Activated effector memory CD4-positive, alpha-beta T cell treated with Interleukin-2 at 50 U/mL for 16 hours (primary cell): ENCODE measurements around the gene DNAH1.

Experiments used
- DNase-seq: peaks from one replicate; pipeline ENCODE4 v3.0.0-alpha.2; 2020

DNAH1 gene

DNA sequence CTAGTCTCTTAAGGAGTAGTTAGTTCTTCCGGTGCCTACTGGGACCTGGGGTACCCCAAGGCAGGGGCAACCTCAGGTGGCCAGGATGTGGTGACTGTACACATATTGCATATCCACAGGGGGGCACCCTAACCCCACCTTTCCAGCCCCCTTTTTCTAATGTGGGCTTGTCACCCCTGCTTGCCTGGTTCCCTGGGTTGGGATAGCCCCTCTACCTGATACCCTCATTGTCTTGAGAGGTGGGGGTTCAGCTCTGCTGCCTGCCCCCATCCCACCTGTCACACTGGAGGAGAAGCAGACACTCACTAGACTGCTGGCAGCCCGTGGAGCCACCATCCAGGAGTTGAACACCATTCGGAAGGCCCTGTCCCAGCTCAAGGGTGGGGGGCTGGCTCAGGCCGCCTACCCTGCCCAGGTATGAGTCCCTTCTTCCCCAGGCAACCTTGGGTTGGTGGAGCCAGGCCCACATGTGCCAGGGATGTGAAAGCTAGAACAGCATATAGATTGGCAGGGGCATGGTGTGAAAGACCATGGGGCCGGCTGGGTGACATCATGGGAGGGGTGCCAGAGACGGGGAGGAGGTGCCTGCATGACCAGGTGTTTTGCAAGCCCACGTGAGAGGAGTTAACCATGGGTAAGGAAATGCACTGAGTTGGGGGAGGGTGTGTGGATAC is 24.5 kb upstream of the DNAH1 start:
- DNase-seq: no peak

DNA sequence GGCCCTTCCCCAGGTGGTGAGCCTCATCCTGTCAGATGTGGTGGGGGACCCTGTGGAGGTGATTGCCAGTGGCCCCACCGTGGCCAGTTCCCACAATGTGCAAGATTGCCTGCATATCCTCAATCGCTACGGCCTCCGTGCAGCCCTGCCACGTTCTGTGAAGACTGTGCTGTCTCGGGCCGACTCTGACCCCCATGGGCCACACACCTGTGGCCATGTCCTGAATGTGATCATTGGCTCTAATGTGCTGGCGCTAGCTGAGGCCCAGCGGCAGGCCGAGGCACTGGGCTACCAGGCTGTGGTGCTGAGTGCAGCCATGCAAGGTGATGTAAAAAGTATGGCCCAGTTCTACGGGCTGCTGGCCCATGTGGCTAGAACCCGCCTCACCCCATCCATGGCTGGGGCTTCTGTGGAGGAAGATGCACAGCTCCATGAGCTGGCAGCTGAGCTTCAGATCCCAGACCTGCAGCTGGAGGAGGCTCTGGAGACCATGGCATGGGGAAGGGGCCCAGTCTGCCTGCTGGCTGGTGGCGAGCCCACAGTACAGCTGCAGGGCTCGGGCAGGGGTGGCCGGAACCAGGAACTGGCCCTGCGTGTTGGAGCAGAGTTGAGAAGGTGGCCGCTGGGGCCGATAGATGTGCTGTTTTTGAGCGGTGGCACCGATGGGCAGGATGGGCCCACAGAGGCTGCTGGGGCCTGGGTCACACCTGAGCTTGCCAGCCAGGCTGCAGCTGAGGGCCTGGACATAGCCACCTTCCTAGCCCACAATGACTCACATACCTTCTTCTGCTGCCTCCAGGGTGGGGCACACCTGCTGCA is 23.7 kb upstream of the DNAH1 start:
- no peak for DNase-seq

DNA sequence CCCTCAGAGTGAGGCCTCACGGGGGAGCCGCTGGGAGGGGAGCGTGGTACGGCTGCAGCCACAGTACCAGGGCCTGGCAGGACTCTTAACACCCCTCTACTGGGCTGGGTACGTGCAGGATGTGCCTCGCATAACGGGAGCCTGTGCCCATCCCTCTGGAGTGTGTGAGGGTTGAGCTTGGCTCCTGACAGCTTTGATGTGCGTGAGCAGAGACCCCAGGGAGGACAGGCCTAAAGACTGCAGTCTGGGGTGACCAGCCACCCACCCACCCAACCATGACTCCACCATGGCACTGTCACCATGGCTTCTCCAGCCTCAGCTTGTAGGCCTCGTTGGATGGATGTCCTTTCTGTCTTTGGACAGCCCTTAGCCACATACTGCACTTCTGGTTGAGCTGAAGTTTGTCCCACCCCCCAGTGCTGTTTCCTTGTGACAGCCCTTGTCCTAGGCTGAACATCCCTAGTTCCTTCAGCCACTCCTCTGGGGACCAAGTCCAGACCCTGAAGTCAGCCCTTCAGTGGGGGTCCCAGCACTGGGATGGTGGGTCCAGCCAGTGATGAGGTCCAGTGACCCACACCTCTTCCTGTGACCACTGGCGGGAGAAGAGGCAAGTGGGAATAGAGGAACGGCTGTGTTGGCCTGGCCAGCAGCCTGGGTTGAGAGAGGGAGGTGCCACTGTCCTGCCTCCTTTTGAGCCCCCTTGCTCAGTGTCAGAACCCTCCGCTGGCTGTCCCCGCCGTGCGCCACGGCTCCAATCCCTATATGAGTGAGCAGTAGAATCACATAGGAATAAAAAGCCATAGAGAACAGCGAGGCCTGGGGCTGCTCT is 22.4 kb upstream of the DNAH1 start:
- DNase-seq: no peak

DNA sequence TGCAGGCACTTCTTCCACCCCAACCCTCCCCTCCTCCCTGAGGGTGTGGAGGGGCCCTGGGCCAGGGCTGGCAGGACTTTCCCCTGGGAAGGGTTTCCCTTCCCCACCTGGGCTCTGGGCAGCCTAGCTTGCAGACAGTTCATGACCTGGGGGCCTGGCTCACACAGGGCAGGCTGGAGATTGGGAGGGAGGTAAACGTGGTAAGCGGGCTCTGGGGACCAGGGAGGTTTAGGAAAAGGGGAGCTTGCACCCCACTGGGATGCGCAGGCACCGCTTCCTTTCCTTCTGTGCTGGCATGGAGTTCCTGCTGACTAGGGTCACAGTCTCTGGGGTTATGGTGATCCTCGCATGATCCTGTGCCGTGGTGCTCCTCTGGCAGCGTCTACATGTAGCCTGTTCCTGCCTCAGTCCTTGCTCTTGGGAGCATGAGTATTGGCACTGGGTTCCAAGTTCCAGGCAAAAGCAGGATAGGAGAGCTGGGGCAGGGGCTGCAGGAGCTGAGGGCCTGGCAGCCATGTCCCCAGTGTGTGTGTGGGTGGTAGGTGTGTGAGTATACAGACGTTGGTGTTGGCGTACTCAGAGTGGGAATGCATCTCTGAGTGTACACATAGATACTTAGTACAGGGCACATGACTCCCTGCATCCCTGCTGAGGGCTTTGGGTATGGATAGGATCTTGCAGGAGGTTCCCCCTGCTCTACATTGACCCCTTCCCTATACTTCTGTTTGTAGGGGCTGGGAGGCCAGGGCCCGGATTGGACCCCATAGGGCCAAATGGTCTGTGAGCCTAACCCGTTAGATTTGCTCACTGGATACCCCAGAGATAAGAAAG is 21.6 kb upstream of the DNAH1 start:
- no peak for DNase-seq

DNA sequence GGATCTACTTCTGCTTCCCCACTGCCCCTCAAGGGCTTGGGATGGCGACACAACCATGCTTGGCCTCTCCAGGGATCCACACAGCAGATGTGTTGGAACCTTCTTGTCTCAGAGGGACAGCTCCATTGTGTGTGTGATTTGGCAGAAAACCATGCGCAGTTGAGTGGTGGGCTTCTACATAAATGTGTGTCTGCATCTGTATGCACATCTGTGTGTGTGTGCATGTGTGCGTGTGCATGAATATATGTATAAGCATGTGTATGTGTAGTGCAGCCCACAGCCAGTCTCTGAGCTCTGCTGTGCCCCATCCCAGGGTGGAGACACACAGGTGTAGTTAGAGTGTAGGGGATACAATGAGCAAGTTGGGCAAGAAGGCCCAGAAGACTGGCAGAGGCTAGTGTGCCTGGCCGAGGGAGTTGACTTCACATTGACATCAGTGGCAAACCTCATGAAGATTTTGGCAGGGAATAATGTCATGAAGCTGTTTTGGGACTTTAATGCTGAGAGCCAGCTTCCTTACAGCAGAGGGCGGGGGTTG is 20.4 kb upstream of the DNAH1 start:
- no peak for DNase-seq

DNA sequence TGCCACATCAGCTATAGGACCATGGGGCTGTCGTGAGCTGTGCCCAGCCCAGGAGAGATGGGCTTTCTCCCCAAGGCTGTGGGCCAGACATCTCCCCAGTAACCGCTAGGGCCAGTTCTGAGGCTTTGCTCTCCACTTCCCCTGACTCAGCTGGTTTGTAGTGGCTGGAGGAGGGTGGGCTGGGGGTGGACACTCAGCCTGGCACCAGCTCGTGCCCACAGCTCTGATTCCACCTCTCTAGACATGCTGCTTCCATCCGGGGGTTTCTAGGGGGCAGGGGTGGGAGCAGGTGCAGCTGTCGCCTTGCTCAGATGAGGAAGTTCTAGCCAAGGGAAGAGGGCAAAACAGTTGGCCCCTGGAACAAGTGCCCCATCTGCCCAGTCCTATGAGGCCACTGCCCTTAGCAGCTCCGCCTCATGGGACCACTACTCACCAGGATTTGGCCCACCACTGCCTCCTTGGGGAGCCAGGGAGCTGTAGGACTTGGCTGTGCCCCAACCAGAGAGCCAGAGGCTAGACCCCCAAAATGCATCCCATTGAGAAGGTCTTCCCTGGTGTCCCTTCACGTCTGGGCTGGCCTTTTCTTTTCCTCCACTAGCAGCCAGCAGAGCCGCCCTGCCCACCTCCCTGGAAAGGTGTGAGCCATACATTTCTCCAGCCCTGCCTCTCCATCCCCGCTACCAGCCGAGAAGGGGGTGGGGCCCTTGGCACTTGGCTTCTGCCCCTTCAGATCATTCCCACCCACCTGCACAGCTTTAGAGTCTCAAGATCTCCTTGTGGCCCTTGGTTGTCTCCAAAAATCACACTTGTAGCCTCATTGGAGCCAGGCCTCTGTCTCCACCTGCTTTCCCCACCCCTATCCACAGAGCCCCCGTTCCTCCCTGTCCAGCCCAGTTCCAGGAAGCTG is 18.6 kb upstream of the DNAH1 start:
- DNase-seq: no peak

DNA sequence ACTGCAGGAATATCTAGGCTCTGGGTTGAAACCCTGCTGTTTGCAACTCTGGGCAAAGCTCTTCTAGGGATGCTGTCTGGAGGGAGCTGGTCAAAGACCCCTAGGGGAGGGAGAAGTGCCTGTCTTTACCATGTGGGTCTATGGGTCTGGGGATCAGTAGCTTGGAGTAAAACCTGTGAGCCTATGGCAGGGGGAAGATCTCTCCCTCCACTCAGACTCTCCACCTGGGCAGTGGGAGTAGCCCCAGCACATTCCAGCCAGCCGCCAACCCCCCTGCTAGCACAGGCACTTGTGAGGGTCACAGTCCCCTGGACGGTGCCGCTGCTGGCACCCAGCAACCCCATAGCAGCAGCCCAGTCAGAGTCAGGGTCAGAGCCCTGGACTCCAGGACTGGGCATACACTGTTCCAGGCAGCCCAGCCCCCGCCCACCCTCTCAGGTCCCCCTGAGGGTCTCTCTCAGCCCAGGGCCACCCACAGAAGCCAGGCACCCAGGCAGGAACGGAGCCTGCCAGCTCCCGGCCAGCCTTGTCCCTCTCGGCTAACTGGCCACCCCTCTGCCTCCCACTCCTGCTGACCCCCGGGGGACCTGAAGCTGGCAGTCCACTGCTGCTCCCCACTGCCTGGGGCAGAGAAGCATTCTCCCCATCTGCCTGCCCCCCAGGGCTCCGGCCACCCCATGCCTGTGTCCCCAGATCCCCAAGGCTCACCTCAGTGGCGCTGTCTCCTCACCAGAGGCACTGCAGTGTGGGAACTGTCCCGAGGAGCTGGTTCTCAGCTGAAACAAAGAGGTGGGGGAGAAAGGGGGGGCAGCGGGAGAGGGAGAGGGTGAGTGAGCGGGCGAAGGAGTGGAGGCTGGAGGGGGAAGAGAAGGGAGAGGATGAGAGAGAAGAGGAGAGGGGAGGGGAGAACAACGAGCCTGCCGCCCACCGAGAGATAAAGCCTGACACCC is 17.7 kb upstream of the DNAH1 start:
- DNase-seq: no peak

DNA sequence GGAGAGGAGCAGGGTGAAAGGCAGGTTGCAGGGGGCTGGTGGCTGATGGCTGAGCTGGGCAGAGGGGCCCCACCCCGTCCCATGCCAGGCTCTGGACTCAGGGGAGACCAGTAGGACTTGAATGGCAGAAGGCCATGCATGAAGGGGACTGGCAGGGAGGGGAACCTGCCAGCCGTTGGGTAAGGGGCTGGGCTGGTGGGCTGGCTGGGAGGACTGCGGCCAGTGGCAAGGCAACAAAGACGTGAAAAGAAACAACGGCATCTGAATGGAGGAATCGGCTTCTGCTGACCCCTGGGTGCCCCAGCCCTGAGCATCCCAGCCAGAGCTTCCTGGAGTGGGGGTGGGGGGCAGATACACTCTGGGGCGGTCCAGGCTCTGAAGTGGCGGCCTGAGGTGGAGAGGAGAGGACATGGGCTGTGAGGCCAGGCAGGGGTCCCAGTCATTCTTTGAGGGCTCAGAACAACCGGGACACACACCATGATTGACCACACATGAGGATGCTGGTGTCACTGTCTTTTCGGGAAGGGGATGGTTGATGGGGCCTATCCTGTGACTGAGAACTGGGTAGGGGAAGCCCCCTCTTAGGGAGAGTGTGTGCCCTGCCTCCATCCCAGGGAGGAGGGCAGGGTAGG is 16.8 kb upstream of the DNAH1 start:
- no peak for DNase-seq

DNA sequence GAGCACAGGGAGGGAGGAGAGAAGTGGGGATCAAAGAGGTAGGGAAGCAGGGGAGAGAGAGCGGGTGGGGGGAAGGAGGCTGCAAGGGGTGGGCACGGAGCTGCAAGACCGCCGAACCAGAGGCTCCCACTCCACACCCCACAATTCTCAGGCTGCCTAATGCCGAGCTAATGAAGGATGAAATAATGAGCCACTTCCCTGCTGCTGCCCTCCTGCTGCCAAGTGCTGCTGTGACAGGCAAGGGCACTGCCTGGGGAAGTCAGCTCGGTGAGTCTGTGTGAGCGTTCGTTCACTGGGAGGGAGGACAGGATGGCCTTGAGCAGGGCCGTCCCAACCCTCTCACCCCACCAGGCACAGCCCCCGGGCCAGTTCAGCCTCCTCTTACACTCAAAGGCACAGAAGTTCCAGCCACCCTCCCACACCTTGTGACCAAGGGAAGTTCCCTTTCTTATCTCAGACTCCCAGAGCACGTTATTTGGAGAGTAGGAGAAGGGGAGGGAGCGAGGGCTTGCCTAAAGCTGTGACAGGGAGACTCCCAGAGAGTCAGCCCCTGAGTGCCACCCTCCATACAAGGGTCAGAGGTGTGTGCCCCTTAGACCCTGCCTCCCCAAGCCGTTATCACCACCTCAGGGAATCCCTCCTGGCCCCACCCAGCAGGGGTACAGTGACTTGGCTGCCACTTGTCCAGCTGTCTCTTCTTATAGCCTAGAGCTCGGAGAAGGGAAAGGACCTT is 16.1 kb upstream of the DNAH1 start:
- DNase-seq: no peak

DNA sequence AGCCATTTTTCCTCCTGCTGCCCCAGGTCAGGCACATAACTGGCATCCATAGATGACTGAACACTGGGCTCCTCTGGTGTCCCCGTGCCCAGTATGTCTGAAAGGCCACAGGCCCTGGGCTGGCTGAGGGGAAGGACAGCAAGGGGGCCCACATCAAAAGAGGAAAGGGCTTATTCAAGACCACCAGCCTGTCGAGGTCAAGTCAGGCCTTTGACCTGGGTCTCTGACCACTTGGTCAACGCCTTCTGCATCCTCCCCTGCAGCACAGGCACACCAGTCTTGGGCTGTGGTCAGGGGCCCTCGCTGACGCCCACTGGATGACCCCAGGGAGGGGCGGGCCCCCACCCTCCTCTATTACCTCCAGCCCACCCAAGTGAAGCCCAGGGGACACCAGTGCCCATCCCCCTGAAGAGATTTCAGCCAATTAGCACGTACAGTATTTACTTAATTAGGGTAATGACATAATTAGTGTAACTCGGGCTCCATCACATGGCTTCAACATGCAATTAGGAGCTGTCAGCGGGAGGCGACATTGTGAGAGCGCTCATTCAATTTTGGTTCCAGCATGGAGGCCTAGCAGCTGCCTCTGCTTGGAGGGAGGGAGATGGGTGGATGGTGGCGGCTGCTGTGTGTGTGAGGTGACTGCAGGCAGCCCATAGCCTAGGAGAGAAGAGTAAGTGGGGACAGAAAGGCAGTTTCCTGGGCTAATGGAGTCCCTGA is 13.5 kb upstream of the DNAH1 start:
- DNase-seq: no peak

DNA sequence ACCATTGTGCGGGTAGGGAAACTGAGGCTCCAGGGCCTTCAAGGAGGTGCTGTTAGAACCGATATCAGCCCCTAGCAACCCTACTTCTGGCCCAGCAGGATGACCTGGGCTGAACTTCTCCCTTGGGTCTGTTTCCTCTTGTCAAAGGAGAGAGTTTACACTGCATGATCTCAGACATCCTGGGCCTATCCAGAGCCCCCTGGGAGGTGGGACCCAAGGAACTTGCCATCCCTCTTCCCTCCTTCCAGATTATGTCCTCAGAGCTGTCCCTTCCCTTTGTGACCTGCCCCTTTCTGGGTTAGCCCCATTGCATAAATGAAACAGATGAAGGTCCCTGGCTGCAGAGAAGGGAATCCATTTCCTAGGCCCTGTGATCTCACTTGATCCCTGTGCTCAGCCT is 12.3 kb upstream of the DNAH1 start:
- DNase-seq: no peak

DNA sequence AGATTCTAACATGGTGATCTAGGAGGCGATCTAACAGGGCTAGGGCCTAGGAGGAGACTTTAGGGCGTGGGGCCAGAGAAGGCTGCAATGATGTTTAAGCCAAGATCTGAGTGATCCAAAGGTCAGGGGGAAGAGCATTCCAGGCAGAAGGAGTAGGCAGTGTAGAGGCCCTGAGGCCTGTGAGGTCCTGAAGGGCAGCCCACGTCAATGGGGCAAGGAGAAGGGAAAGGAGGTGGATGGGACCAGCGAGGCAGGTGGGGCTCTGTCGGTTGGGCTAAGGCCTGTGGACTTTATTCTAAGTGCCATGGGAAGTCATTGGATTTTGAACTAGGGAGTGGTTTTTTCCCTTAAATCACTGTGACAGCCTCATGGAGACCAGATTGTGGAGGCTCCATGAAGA is 10.2 kb upstream of the DNAH1 start:
- no peak for DNase-seq

DNA sequence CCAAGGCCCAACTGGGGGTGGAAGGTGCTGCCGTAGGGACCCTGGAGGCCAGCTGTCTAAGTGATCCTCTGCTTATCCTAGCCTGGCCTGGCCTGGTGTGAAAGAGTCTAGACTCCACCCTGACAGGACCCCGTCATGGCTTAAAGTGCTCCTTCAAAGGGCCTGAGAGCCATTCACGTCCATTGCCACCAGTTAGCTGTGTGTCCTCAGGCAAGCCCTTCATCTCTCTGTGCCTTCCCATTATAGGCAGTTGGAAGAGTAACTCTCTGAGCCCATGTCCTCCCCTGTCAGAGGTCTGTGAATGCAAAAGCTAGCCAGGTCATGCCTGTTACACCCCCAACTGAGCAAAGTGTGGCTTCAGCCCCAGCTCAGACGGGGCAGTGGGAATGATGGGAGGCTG is 9.1 kb upstream of the DNAH1 start:
- no peak for DNase-seq

DNA sequence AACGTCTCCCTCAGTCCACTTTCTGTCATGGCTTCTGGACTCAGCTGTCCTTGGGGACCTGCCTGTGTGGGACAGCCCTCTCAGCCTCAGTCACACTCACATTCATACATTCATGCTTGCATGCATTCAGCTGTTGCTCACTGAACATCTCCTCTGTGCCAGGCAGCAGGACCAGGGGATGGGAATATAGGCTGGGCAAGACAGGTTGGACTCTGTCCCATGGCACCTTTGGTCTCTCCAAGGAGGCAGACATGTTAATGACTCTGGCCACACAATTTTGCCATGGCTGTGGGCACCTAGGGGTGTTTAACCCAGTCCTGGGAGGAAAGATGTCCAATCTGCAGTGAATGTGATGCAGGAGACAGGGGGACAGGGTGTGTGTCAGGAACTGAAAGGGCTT is 7.8 kb upstream of the DNAH1 start:
- no peak for DNase-seq

DNA sequence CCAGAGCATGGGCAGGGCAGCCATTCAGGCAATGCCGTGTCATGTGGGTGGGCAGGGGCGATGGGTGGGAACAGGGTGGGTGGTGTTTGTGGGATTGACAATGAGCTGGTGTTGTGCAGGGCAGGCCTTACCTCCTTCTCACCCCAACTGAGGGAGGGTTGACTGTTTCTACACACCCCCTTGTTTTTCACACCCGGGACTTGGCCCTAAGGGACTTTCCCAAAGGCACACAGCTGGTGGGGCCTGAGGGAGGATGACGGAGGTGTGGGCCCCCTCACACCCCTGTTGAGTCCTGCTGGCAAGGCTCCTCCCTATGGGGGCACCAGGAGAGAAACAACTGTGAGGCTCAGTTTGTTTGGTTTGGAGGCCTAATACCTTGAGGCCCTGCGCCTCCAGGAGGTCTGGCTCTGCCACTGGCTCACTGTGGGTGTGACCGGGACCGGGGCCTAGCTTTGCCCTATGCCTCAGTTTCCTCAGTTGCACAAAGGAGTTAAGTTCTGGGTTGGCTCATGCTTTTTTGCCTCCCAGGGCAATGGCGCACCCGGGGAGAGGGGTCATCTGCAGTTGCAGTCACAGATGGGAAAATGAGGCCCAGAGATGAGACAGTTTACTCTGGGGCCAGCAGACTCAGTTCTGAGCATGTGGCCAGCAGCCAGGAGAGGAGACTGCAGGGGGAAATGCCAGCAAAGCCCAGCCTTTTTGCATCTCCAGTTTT is 5.1 kb upstream of the DNAH1 start:
- no peak for DNase-seq

DNA sequence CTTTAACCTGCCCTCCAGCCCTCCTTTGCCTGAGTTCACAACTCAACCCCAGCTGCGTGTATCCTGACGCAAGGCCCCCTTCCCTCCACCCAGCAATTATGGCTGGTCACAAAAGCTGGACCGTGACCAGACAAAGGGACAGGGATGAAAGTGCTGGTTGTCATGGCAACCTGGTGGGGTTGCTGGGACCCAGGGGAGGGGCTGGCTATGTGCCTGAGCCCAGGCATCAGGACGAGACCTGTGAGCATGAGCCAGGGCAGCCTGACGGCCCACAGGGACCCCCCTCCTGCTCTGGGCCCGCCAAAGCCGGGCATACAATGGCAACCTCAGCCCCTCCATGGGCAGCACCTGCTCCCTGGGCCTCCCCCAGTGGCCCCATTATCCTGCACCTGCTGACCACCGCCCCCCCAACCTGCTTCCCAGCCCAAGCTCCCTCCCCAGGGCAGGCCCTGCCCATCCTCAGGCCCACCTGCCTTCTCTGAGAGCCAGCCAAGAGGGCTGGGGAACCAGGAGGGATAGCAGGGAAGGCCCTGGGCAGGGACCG is 4.5 kb upstream of the DNAH1 start:
- no peak for DNase-seq

DNA sequence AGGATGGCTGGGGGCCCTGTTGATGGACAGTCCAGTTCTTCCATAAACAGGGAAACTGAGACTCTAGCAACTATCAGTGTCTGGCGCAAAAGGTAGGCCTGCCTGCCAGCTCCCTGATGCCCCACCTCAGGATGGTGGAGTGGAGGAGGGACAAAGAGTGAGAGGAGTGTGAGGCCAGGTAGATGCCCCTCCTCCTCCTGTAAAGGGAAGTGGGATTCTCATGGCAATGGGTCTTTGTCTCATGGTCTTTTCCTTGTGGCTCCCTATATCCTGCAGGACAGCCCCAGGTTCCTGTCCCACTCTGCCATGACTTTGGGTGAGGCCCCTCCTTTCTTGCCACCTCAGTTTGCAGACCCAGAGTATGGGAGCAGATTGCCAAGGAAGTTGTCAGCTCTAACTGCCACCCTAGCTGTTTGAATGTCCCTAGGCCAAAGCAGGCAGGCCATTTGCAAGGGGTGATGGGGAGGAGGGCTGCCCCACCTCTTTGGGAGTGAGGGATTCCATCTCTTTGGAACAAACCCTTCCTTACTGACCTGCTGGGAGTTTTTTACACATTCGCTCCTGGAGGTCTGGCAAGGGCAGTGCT is 2.8 kb upstream of the DNAH1 start:
- no peak for DNase-seq
